GM12873 (cell line): ENCODE results near the gene PSAP.

Experiments used
- CTCF ChIP-seq: IDR thresholded peaks from 2 replicates; pipeline ENCODE4 v1.5.1; 2012; ENCODE audit warnings: low read depth, mild to moderate bottlenecking, moderate library complexity, low read length, control low read depth; ENCODE audit not compliant: insufficient read depth; ENCODE audit errors: missing control alignments

The PSAP gene

GRCh38 chr10:71864911-71865361, 13.9 kb upstream of the PSAP start:
- no peak for TF ChIP-seq CTCF

- no peak for TF ChIP-seq CTCF
Observed at GRCh38 chr10:71863203-71863602, 12.2 kb upstream of the PSAP start.

- TF ChIP-seq CTCF, result no peak
Observed at GRCh38 chr10:71860243-71861029, 9.4 kb upstream of the PSAP start.

GRCh38 chr10:71857934-71858890, 7.2 kb upstream of the PSAP start:
- TF ChIP-seq CTCF, result no peak

- no peak for TF ChIP-seq CTCF
Observed at GRCh38 chr10:71856619-71857018, 5.6 kb upstream of the PSAP start.

GRCh38 chr10:71854031-71854430, 3.0 kb upstream of the PSAP start:
- no peak for TF ChIP-seq CTCF

GRCh38 chr10:71852355-71852937, 1.4 kb upstream of the PSAP start:
- TF ChIP-seq CTCF, result no peak
